HepG2 (cell line): ENCODE measurements around the gene ISOC2. TPM values are rescaled to one million over a fixed set of nuclear protein-coding genes. Genes with fewer than 3 reads are reported as not detected.

Experiments used
- BRD4 ChIP-seq: sonication (generic); formaldehyde crosslinking; IDR thresholded peaks from 2 replicates; pipeline ENCODE4 v1.4.0; 2020; ENCODE audit warnings: missing genetic modification reagents
- CENPBD1 ChIP-seq: sonication (generic); formaldehyde crosslinking; IDR thresholded peaks from 2 replicates; pipeline ENCODE4 v1.8.0; 2022; ENCODE audit warnings: missing genetic modification reagents, low read depth, mild to moderate bottlenecking, borderline replicate concordance
- FOXO1 ChIP-seq: sonication (generic); formaldehyde crosslinking; IDR thresholded peaks from 2 replicates; pipeline ENCODE4 v1.4.0; 2020; ENCODE audit warnings: missing genetic modification reagents
- GLMP ChIP-seq: sonication (generic); formaldehyde crosslinking; IDR thresholded peaks from 2 replicates; pipeline ENCODE4 v1.9.0; 2021; ENCODE audit warnings: missing genetic modification reagents, mild to moderate bottlenecking, borderline replicate concordance
- GRHL1 ChIP-seq: sonication (generic); formaldehyde crosslinking; conservative IDR thresholded peaks from 2 replicates; pipeline ENCODE4 v1.8.0; 2022; ENCODE audit warnings: missing genetic modification reagents
- MAZ ChIP-seq, 2 experiments: sonication (generic) in 1 of 2; formaldehyde crosslinking in 1 of 2; IDR thresholded peaks; 2 replicates each; pipeline versions ENCODE4 v1.5.0 to v1.6.1; 2012 to 2020; ENCODE audit warnings: low read depth in 2 of 2, mild to moderate bottlenecking in 2 of 2, borderline replicate concordance in 1 of 2, improper control_type of control experiment in 1 of 2, low read length in 1 of 2, missing genetic modification reagents in 1 of 2, moderate library complexity in 1 of 2
- MYPOP ChIP-seq: sonication (generic); formaldehyde crosslinking; IDR thresholded peaks from 2 replicates; pipeline ENCODE4 v1.8.1; 2023; ENCODE audit warnings: mild to moderate bottlenecking, moderate library complexity, missing genetic modification reagents
- NBN ChIP-seq: fragments of 450-650 bp; conservative IDR thresholded peaks from 2 replicates; pipeline ENCODE4 v1.6.1; 2017
- NFATC3 ChIP-seq: sonication (generic); formaldehyde crosslinking; IDR thresholded peaks from 2 replicates; pipeline ENCODE4 v1.5.1; 2020; ENCODE audit warnings: mild to moderate bottlenecking, missing genetic modification reagents
- SETDB1 ChIP-seq: sonication (generic); formaldehyde crosslinking; IDR thresholded peaks from 2 replicates; pipeline ENCODE4 v1.5.1; 2020; ENCODE audit warnings: missing genetic modification reagents, mild to moderate bottlenecking, borderline replicate concordance
- SIX1 ChIP-seq: sonication (generic); formaldehyde crosslinking; IDR thresholded peaks from 2 replicates; pipeline ENCODE4 v1.4.0; 2020; ENCODE audit warnings: missing genetic modification reagents, borderline replicate concordance
- SNRNP70 ChIP-seq: fragments of 200-400 bp; formaldehyde crosslinking; IDR thresholded peaks from 2 replicates; pipeline ENCODE4 v1.6.1; 2017; ENCODE audit warnings: mild to moderate bottlenecking, low read depth, low read length, moderate library complexity
- THAP11 ChIP-seq: IDR thresholded peaks from 2 replicates; pipeline ENCODE4 v1.6.1; 2016; ENCODE audit warnings: missing biosample characterization, missing genetic modification reagents
- ZFP41 ChIP-seq: sonication (generic); formaldehyde crosslinking; IDR thresholded peaks from 2 replicates; pipeline ENCODE4 v1.4.0; 2020; ENCODE audit warnings: mild to moderate bottlenecking, missing genetic modification reagents, borderline replicate concordance
- ZFP90 ChIP-seq: sonication (generic); formaldehyde crosslinking; IDR thresholded peaks from 2 replicates; pipeline ENCODE4 v1.8.0; 2022; ENCODE audit warnings: missing genetic modification reagents, mild to moderate bottlenecking, inconsistent platforms, borderline replicate concordance
- ZNF263 ChIP-seq: sonication (generic); formaldehyde crosslinking; IDR thresholded peaks from 2 replicates; pipeline ENCODE4 v1.4.0; 2020; ENCODE audit warnings: missing genetic modification reagents
- ZNF354B ChIP-seq: sonication (generic); formaldehyde crosslinking; IDR thresholded peaks from 2 replicates; pipeline ENCODE4 v1.8.0; 2022; ENCODE audit warnings: mild to moderate bottlenecking, missing genetic modification reagents
- ZNF496 ChIP-seq: sonication (generic); formaldehyde crosslinking; IDR thresholded peaks from 2 replicates; pipeline ENCODE4 v1.8.1; 2023; ENCODE audit warnings: mild to moderate bottlenecking, moderate library complexity, missing genetic modification reagents; ENCODE audit not compliant: insufficient replicate concordance
- ZNF609 ChIP-seq: sonication (generic); formaldehyde crosslinking; IDR thresholded peaks from 2 replicates; pipeline ENCODE4 v1.4.0; 2020; ENCODE audit warnings: mild to moderate bottlenecking, missing genetic modification reagents, borderline replicate concordance
- ZNF749 ChIP-seq: sonication (generic); formaldehyde crosslinking; IDR thresholded peaks from 2 replicates; pipeline ENCODE4 v1.8.0; 2022; ENCODE audit warnings: mild to moderate bottlenecking, missing genetic modification reagents, moderate library complexity, borderline replicate concordance
- polyA plus RNA-seq, 8 experiments: library from polyadenylated mRNA; depleted of rRNA in 3 of 8; stranded (reverse) in 7 of 8; unstranded in 1 of 8; fragments of >200 nt; fragmentation: Illumina TruSeq in 4 of 8; extraction: Trizol in 4 of 8; gene quantifications; 2 replicates each; pipeline versions ENCODE4 v1.2.1 to v1.2.3, GENCODE V29; 2011 to 2016; ENCODE audit warnings: low read depth in 4 of 8, missing spikeins in 1 of 8, mixed read lengths in 1 of 8; ENCODE audit not compliant: insufficient read depth in 1 of 8
- total RNA-seq, 5 experiments: library from RNA; depleted of rRNA; stranded (reverse); fragments of >200 nt; fragmentation: Illumina TruSeq; extraction: Trizol; gene quantifications; 2 replicates each; pipeline ENCODE4 v1.2.3, GENCODE V29; 2016; ENCODE audit warnings: low read depth in 1 of 5

Gene ISOC2
- total and polyA plus RNA-seq, 2 of the 13 experiments (the other 11 are each of a cell fraction or from before 2014, with no cell fraction given), result 76.8 to 105 TPM

- TF ChIP-seq GRHL1 (CRISPR knock-in tag), result no peak
- no peak for TF ChIP-seq SNRNP70
- TF ChIP-seq SETDB1 (CRISPR knock-in tag), result no peak
- TF ChIP-seq ZFP90 (CRISPR knock-in tag), result no peak
- TF ChIP-seq THAP11 (CRISPR knock-in tag), result peak; percentile 45; the same call in 1 of the 2 replicates
- TF ChIP-seq CENPBD1, result no peak
- no peak for TF ChIP-seq ZNF263
- peak; percentile 77; the same call in 1 of the 2 replicates for TF ChIP-seq GLMP
- TF ChIP-seq BRD4, result no peak
- no peak for TF ChIP-seq NBN
- no peak for TF ChIP-seq ZNF609
- TF ChIP-seq FOXO1 (CRISPR knock-in tag), result peak; percentile 39; the same call in 1 of the 2 replicates
- no peak for TF ChIP-seq ZNF496 (CRISPR knock-in tag)
- 0 out of 2 replicates have a peak, but pooled peaks have one; percentile 22 for TF ChIP-seq SIX1 (CRISPR knock-in tag)
- TF ChIP-seq ZFP41, result no peak
- no peak for TF ChIP-seq ZNF354B (CRISPR knock-in tag)
- TF ChIP-seq MYPOP, result 0 out of 2 replicates have a peak, but pooled peaks have one; percentile 36
- TF ChIP-seq MAZ (IDR thresholded peaks at IDR 0.05; ENCODE audit: borderline replicate concordance, low read depth, low read length), result 0 out of 2 replicates have a peak, but pooled peaks have one; percentile 17
- TF ChIP-seq MAZ (CRISPR knock-in tag; IDR thresholded peaks at IDR 0.05; ENCODE audit: low read depth), result peak; percentile 54; the same call in 1 of the 2 replicates
- peak; percentile 58; the same call in 1 of the 2 replicates for TF ChIP-seq ZNF749 (CRISPR knock-in tag)
- TF ChIP-seq NFATC3 (CRISPR knock-in tag), result no peak
Observed at GRCh38 chr19:55437410-55437809, 24.0 kb downstream of the ISOC2 start (continued).
